Left lung (tissue), 14 donors: Measurements from ENCODE around the gene CABLES2. TPM values are rescaled to one million over a fixed set of nuclear protein-coding genes. Genes with fewer than 3 reads are reported as not detected.
A peak's percentile ranks its signal among the peaks of the same experiment; 100 is the strongest.

Source experiments
- ATAC-seq: fragments of 200-7000 bp; cut with Tn5 transposase; one replicate; pipeline ENCODE4 v1.9.1; 2020; ENCODE audit warnings: moderate library complexity
- DNase-seq, 4 donors: peaks; one replicate each; pipeline ENCODE4 v3.0.0-alpha.2; 2013 to 2020
- H3K27ac ChIP-seq, 2 donors: fragments of 200-600 bp; sonication (generic) in 1 of 2; one replicate each; pipeline versions ENCODE4 v1.5.0 to v1.8.0; 2020 to 2021
- H3K27me3 ChIP-seq, 2 donors: fragments of 200-600 bp; sonication (generic) in 1 of 2; one replicate each; pipeline versions ENCODE4 v1.5.0 to v1.8.0; 2020 to 2021
- H3K36me3 ChIP-seq, 2 donors: fragments of 200-600 bp; sonication (generic) in 1 of 2; one replicate each; pipeline versions ENCODE4 v1.5.0 to v1.8.0; 2020 to 2021
- H3K4me1 ChIP-seq, 2 donors: fragments of 200-600 bp; one replicate each; pipeline ENCODE4 v1.8.0; 2021
- H3K4me3 ChIP-seq, 2 donors: fragments of 200-600 bp; sonication (generic) in 1 of 2; one replicate each; pipeline versions ENCODE4 v1.5.0 to v1.8.0; 2020 to 2021; ENCODE audit warnings: mild to moderate bottlenecking in 1 of 2
- H3K9me3 ChIP-seq, 2 donors: fragments of 200-600 bp; sonication (generic) in 1 of 2; one replicate each; pipeline versions ENCODE4 v1.5.0 to v1.8.0; 2020 to 2021
- CTCF ChIP-seq, 2 donors: fragments of 200-600 bp; sonication (generic) in 1 of 2; IDR thresholded peaks; one replicate each; pipeline versions ENCODE4 v1.5.0 to v1.8.0; 2021; ENCODE audit warnings: antibody characterized with exemption in 2 of 2
- intact Hi-C, 2 donors: fragments of 100-400 bp; cut with DNase I; formaldehyde crosslinking; loops; one replicate each; pipeline versions ENCODE4 v1.11.2 to v1.14.2; 2022
- long read RNA-seq, 12 donors: library from polyadenylated mRNA in 2 of 12; unstranded in 2 of 12; transcript quantifications; one replicate each; pipeline ENCODE4 v2.0.0 and lab custom pipeline, GENCODE V29; 2019 to 2026
- polyA plus RNA-seq, 6 donors: library from polyadenylated mRNA; unstranded; fragments of 120-200 nt; gene quantifications; one replicate each; pipeline ENCODE4 v1.2.1, GENCODE V29; 2013; ENCODE audit not compliant: insufficient read length in 6 of 6
- total RNA-seq, 2 donors: library from RNA; stranded (reverse); fragmentation: NEBNext Ultra II Directional; extraction: Animal tissue kit (Norgen Biotek cat#: 25700); gene quantifications; one replicate each; pipeline ENCODE4 v1.2.1, GENCODE V29; 2021
- donor health status: DM: no; HTN: yes; CAD: no.
- donor health status: DM: no; HTN: no; CAD: no.

The CABLES2 gene
- total RNA-seq, result 1 to 10 TPM; 4.1 to 6.3 TPM
- polyA plus RNA-seq, result 10 to 100 TPM; 11.9 to 16.7 (median 14.6) TPM
- long read RNA-seq, donor 1, transcript CABLES2-201 (10 exons, 3,785 nt), result major isoform, 6 of 6 reads
- long read RNA-seq, donor 1, partial matches to known transcripts, result 0 of 6 reads
- long read RNA-seq, donor 1, other reads (novel, unspliced or antisense), result 0 of 6 reads
- long read RNA-seq, donor 2, partial matches to known transcripts, result 0 of 3 reads
- long read RNA-seq, donor 2, other reads (novel, unspliced or antisense), result 0 of 3 reads
- long read RNA-seq, donor 3, partial matches to known transcripts, result 0 of 3 reads
- long read RNA-seq, donor 3, other reads (novel, unspliced or antisense), result 0 of 3 reads
- long read RNA-seq, donor 4, partial matches to known transcripts, result 0 of 1 reads
- long read RNA-seq, donor 4, other reads (novel, unspliced or antisense), result 1 of 1 reads
- long read RNA-seq, donor 5, partial matches to known transcripts, result 0 of 2 reads
- long read RNA-seq, donor 5, other reads (novel, unspliced or antisense), result 0 of 2 reads
- long read RNA-seq, donor 6, partial matches to known transcripts, result 0 of 3 reads
- long read RNA-seq, donor 6, other reads (novel, unspliced or antisense), result 0 of 3 reads
- long read RNA-seq, donor 7, partial matches to known transcripts, result 0 of 3 reads
- long read RNA-seq, donor 7, other reads (novel, unspliced or antisense), result 0 of 3 reads
- long read RNA-seq, donor 8, transcript CABLES2-201 (10 exons, 3,785 nt), result major isoform, 5 of 5 reads
- long read RNA-seq, donor 8, partial matches to known transcripts, result 0 of 5 reads
- long read RNA-seq, donor 8, other reads (novel, unspliced or antisense), result 0 of 5 reads
- long read RNA-seq, donor 9, result 0 reads
- long read RNA-seq, donor 10, partial matches to known transcripts, result 0 of 2 reads
- long read RNA-seq, donor 10, other reads (novel, unspliced or antisense), result 2 of 2 reads
- long read RNA-seq, donor 11, transcript CABLES2-201 (10 exons, 3,785 nt), result major isoform, 8 of 8 reads
- long read RNA-seq, donor 11, partial matches to known transcripts, result 0 of 8 reads
- long read RNA-seq, donor 11, other reads (novel, unspliced or antisense), result 0 of 8 reads
- long read RNA-seq, donor 12, partial matches to known transcripts, result 0 of 1 reads
- long read RNA-seq, donor 12, other reads (novel, unspliced or antisense), result 0 of 1 reads

GRCh38 chr20:62407221-62407992 is at the start of gene CABLES2:
CABLES2 (minus strand) TSS chr20:62407285; CDS start chr20:62407276, 9 bp downstream.
- ATAC-seq (peak; percentile 93), DNase-seq (peak; percentile 89 to 96 (median 95))
- Histone ChIP-seq H3K27ac (peak within 1 kb of the TSS in 1 of 2 donors; percentile 65), H3K4me3 (peak within 1 kb of the TSS; percentile 45 to 57), H3K9me3 (no peaks in the 10 kb centered on the region), H3K27me3 (peaks cover 0 to 9% of the 10 kb centered on the region in 2 donors), H3K4me1 (peaks cover 20 to 39% of the 10 kb centered on the region in 2 donors), H3K36me3 (peaks cover 0 to 9% of the 10 kb centered on the region in 2 donors)
- intact Hi-C loops, result no loop called here
- TF ChIP-seq CTCF (IDR thresholded peaks at IDR 0.05), result peak in 1 of 2 donors; percentile 56

- Histone ChIP-seq H3K4me1 (no peaks in the 10 kb centered on the region), H3K9me3 (no peaks in the 10 kb centered on the region), H3K27me3 (peaks cover 14 to 86% of the 10 kb centered on the region in 2 donors), H3K36me3 (no peaks in the 10 kb centered on the region), H3K4me3 (no peak overlapping the region), H3K27ac (no peak overlapping the region)
- no peak for ATAC-seq
- intact Hi-C loops, result no loop called here
- TF ChIP-seq CTCF (IDR thresholded peaks at IDR 0.05), result no peak
- DNase-seq, result no peak
These were observed 48.8 kb upstream of the CABLES2 start for GRCh38 chr20:62455929-62456328.

GRCh38 chr20:62454904-62455636 is 48.0 kb upstream of the CABLES2 start:
- DNase-seq (no peak), ATAC-seq (no peak)
- intact Hi-C loops, result no loop called here
- Histone ChIP-seq H3K27ac (no peak overlapping the region), H3K4me1 (no peaks in the 10 kb centered on the region), H3K36me3 (no peaks in the 10 kb centered on the region), H3K9me3 (no peaks in the 10 kb centered on the region), H3K27me3 (peaks cover 14 to 88% of the 10 kb centered on the region in 2 donors), H3K4me3 (no peak overlapping the region)
- no peak for TF ChIP-seq CTCF (IDR thresholded peaks at IDR 0.05)

GRCh38 chr20:62453186-62453808 is 46.2 kb upstream of the CABLES2 start:
- TF ChIP-seq CTCF (IDR thresholded peaks at IDR 0.05), result no peak
- Histone ChIP-seq H3K4me3 (no peak overlapping the region), H3K4me1 (no peaks in the 10 kb centered on the region), H3K36me3 (no peaks in the 10 kb centered on the region), H3K27me3 (peaks cover 9 to 93% of the 10 kb centered on the region in 2 donors), H3K27ac (no peak overlapping the region), H3K9me3 (no peaks in the 10 kb centered on the region)
- DNase-seq, result no peak
- intact Hi-C loops, result no loop called here
- no peak for ATAC-seq
